Heart right ventricle (tissue), 16 donors: ENCODE data around the gene CARMIL3. TPM values are rescaled to one million over a fixed set of nuclear protein-coding genes. Genes with fewer than 3 reads are reported as not detected.
"Not testable (repeated sequence)": the region's sequence is repeated elsewhere in the genome, so short reads cannot be mapped to it uniquely, and the experiment has no call there.

ENCODE experiments used
- ATAC-seq, 8 donors: fragments of 200-7000 bp; cut with Tn5 transposase; one replicate each; pipeline ENCODE4 v1.9.1; 2020; ENCODE audit warnings: mild to moderate bottlenecking in 8 of 8, moderate library complexity in 8 of 8, moderate number of reproducible peaks in 1 of 8
- DNase-seq, 2 donors: peaks; one replicate each; pipeline ENCODE4 v3.0.0-alpha.2; 2020
- H3K27ac ChIP-seq, 10 donors: fragments of 200-600 bp; sonication (generic) in 2 of 10; one replicate each; pipeline versions ENCODE4 v1.5.0 to v1.8.0; 2020 to 2022; ENCODE audit warnings: mild to moderate bottlenecking in 3 of 10
- H3K27me3 ChIP-seq, 7 donors: fragments of 200-600 bp; one replicate each; pipeline ENCODE4 v1.8.0; 2021 to 2022; ENCODE audit warnings: mild to moderate bottlenecking in 2 of 7
- H3K36me3 ChIP-seq, 9 donors: fragments of 200-600 bp; sonication (generic) in 1 of 9; one replicate each; pipeline versions ENCODE4 v1.5.0 to v1.8.0; 2020 to 2022; ENCODE audit warnings: mild to moderate bottlenecking in 2 of 9
- H3K4me1 ChIP-seq, 9 donors: fragments of 200-600 bp; sonication (generic) in 1 of 9; one replicate each; pipeline versions ENCODE4 v1.5.0 to v1.8.0; 2020 to 2022; ENCODE audit warnings: mild to moderate bottlenecking in 4 of 9
- H3K4me3 ChIP-seq, 10 donors: fragments of 200-600 bp; sonication (generic) in 2 of 10; one replicate each; pipeline versions ENCODE4 v1.5.0 to v1.8.0; 2020 to 2022; ENCODE audit warnings: mild to moderate bottlenecking in 7 of 10, moderate library complexity in 2 of 10
- H3K9me3 ChIP-seq, 11 donors: fragments of 200-600 bp in 10 of 11; sonication (generic) in 2 of 11; one replicate each; pipeline versions ENCODE4 v1.5.0 to v1.8.0; 2013 to 2022; ENCODE audit warnings: mild to moderate bottlenecking in 2 of 11, control low read depth in 1 of 11, moderate library complexity in 1 of 11
- WGBS, 2 donors: extraction: QIAGEN DNeasy Blood & Tissue Kit; methylation state at CpG; one replicate each; pipeline ENCODE4 v1.1.7; 2013; ENCODE audit warnings: inconsistent platforms in 1 of 2; 5-methylcytosine and 5-hydroxymethylcytosine counted together
- intact Hi-C, 10 donors: fragments of 100-400 bp; cut with DNase I; formaldehyde crosslinking; loops; one replicate each; pipeline versions ENCODE4 v1.11.1 to v1.14.2; 2022
- long read RNA-seq, 3 donors: library from polyadenylated mRNA; unstranded; transcript quantifications; one replicate each; pipeline ENCODE4 v2.0.0, GENCODE V29; 2020 to 2021
- polyA plus RNA-seq, 2 donors: library from polyadenylated mRNA; stranded (reverse); fragments of 200-250 nt; gene quantifications; one replicate each; pipeline ENCODE4 v1.2.3, GENCODE V29; 2013
- total RNA-seq, 10 donors: library from RNA; stranded (reverse); fragmentation: NEBNext Ultra II Directional in 3 of 10; extraction: Animal tissue kit (Norgen Biotek cat#: 25700) in 3 of 10; gene quantifications; one replicate each; pipeline versions ENCODE4 v1.2.1 to v1.2.4, GENCODE V29; 2021 to 2023
- TF ChIP-seq, protein P1 (sequence below), 9 donors: fragments of 200-600 bp; sonication (generic) in 2 of 9; IDR thresholded peaks; one replicate each; pipeline versions ENCODE4 v1.5.0 to v1.8.0; 2021 to 2022; ENCODE audit warnings: antibody characterized with exemption in 9 of 9, mild to moderate bottlenecking in 5 of 9, moderate library complexity in 1 of 9
- donor health status: Arrhythmogenic right ventricular cardiomyopathy.
- donor health status: ischemic (EF 13 %, LVEDD 7.1; RV severe dilation, severe dysfunction).
- donor health status: healthy with polysubstance abuse.
- donor health status: DM: no; HTN: yes; CAD: no.
- donor health status: DM: no; HTN: no; CAD: no.
- donor health status: ischemic (EF 25% LVEDD 6.9; RV normal size, moderate dysfunction).
- donor health status: ischemic (EF 25% LVEDD 5.7; RV mildly dilated, moderate dysfunction).
- donor health status: healthy.
- donor health status: DM: yes; HTN: yes; CAD: no.
- donor health status: Ischemic cardiomyopathy.
- donor health status: ischemic (EF 35%, LVEDD 5.7; RV mildly dilated, moderate dysfunction).
- donor health status: nonischemic (EF 11% LVEDD 7.7; RV severe dilation, severe dysfunction).
- donor health status: DM: yes; HTN: yes; CAD: no.
- donor health status: PGD.
- donor health status: ischemic (EF 29% LVEDD 5.4; RV normal size, mild dysfunction).
- donor health status: nonischemic (EF 23%, LVEDD 6.1; RV moderate dilation, normal function).

The CARMIL3 gene
- total RNA-seq (under 1 TPM in 7 of 10 donors, not detected in 3; 0.06 to 0.31 (median 0.08) TPM), polyA plus RNA-seq (under 1 TPM; 0.13 to 0.44 TPM)
- long read RNA-seq, donor 1, result 0 reads
- long read RNA-seq, donor 2, result 0 reads
- long read RNA-seq, donor 3, result 0 reads

- DNase-seq (peak; percentile 33 to 71), ATAC-seq (peak; percentile 84 to 91 (median 90))
- TF ChIP-seq, protein P1, sequence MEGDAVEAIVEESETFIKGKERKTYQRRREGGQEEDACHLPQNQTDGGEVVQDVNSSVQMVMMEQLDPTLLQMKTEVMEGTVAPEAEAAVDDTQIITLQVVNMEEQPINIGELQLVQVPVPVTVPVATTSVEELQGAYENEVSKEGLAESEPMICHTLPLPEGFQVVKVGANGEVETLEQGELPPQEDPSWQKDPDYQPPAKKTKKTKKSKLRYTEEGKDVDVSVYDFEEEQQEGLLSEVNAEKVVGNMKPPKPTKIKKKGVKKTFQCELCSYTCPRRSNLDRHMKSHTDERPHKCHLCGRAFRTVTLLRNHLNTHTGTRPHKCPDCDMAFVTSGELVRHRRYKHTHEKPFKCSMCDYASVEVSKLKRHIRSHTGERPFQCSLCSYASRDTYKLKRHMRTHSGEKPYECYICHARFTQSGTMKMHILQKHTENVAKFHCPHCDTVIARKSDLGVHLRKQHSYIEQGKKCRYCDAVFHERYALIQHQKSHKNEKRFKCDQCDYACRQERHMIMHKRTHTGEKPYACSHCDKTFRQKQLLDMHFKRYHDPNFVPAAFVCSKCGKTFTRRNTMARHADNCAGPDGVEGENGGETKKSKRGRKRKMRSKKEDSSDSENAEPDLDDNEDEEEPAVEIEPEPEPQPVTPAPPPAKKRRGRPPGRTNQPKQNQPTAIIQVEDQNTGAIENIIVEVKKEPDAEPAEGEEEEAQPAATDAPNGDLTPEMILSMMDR (IDR thresholded peaks at IDR 0.05), result no peak
- no peaks in the 10 kb centered on the region for H3K36me3 ChIP-seq
- H3K9me3 ChIP-seq, result no peaks in the 10 kb centered on the region
- intact Hi-C loops, result no loop called here
- H3K4me3 ChIP-seq, result peak within 1 kb of the TSS; percentile 26 to 74 (median 68)
- peaks cover 5 to 18% (median 13%) of the 10 kb centered on the region in 9 donors for H3K4me1 ChIP-seq
- 1% methylated on average over 83 to 91 of the region's 92 CpGs for WGBS, 2 donors
- H3K27ac ChIP-seq, result peak within 1 kb of the TSS in 7 of 10 donors; percentile 56 to 75 (median 63)
- H3K27me3 ChIP-seq, result peaks cover 0 to 20% (median 0%) of the 10 kb centered on the region in 7 donors
Measured at GRCh38 chr14:24051789-24052655, at the start of gene CARMIL3. CARMIL3 (plus strand) TSS chr14:24052009; CDS start chr14:24052154, 145 bp downstream.

- H3K9me3 ChIP-seq, H3K36me3 ChIP-seq, DNase-seq, H3K4me1 ChIP-seq, intact Hi-C loops, H3K27me3 ChIP-seq: not testable (repeated sequence)
- Histone ChIP-seq H3K27ac (peak overlapping the region in 5 of 10 donors; percentile 3 to 67 (median 58)), H3K4me3 (peak overlapping the region in 9 of 10 donors; percentile 30 to 62 (median 53))
- ATAC-seq, result peak; percentile 20 to 80 (median 54)
- WGBS, 2 donors, result 0 to 7% methylated on average over 1 to 6 of the region's 15 CpGs
Measured at GRCh38 chr14:24006471-24006816, 45.4 kb upstream of the CARMIL3 start.

- H3K36me3 ChIP-seq, intact Hi-C loops: not testable (repeated sequence)
- DNase-seq, result peak; percentile 41 to 76
Measured at GRCh38 chr14:24006817-24007652, 44.8 kb upstream of the CARMIL3 start.

GRCh38 chr14:24011051-24011450 lies 40.8 kb upstream of the CARMIL3 start:
- 78 to 80% methylated on average over 2 of the region's 2 CpGs for WGBS, 2 donors
- no peaks in the 10 kb centered on the region for H3K36me3 ChIP-seq
- DNase-seq (no peak), ATAC-seq (no peak)
- H3K9me3 ChIP-seq, result no peaks in the 10 kb centered on the region
- intact Hi-C loops, result loop anchor here in 4 of 10 donors (5.0 kb wide), 4 partner anchors 46 to 301 kb away; partner anchors contain the start of genes LTB4R (in 1 of the 4), LTB4R2 (in 1 of the 4) and PCK2 (in 1 of the 4)
- no peak overlapping the region for H3K4me3 ChIP-seq
- TF ChIP-seq, protein P1 (IDR thresholded peaks at IDR 0.05), result no peak
- no peaks in the 10 kb centered on the region for H3K27me3 ChIP-seq
- peaks cover 0 to 16% (median 0%) of the 10 kb centered on the region in 9 donors for H3K4me1 ChIP-seq
- H3K27ac ChIP-seq, result no peak overlapping the region

More at GRCh38 chr14:24006817-24007652, 44.8 kb upstream of the CARMIL3 start:
- peak overlapping the region; percentile 30 to 62 (median 50) for H3K4me3 ChIP-seq
- H3K4me1 ChIP-seq, H3K9me3 ChIP-seq, H3K27me3 ChIP-seq: not testable (repeated sequence)
- peak; percentile 92 to 97 (median 96) for ATAC-seq
- H3K27ac ChIP-seq, result peak overlapping the region in 5 of 10 donors; percentile 3 to 67 (median 58)
- 6 to 10% methylated on average over 19 to 61 of the region's 62 CpGs for WGBS, 2 donors

DNA sequence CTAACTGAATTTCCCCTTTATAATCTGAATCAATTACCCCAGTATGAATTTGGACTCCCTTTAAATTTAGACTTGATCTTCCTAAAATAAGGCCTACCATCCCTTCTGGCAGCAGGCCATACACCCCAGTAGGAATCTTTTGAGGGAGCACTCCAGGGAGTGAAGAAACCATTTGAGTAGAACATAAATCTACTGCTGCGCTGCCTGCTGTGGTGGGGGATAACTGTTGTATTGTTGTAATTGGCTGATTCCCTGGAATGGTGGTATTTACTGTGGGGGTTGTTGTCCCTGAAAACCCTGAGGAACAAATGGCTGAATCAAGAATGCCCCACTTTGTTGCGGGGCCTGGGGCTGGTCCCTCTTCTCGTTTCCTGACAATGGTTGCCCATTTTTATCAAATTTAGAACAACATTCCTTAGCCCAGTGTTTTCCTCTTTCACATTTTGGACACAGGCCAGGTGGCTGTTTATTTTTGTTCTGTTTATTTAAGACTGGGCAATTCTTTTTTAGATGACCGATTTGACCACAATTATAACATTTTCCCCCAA lies 39.0 kb upstream of the CARMIL3 start:
- intact Hi-C loops, result loop anchor here in 4 of 10 donors (5.0 kb wide), 4 partner anchors 45 to 300 kb away; partner anchors contain the start of genes LTB4R (in 1 of the 4), LTB4R2 (in 1 of the 4) and PCK2 (in 1 of the 4)
- 71 to 76% methylated on average over 4 of the region's 4 CpGs for WGBS, 2 donors

More for the DNA sequence above, 39.0 kb upstream of the CARMIL3 start:
- H3K36me3 ChIP-seq, H3K27me3 ChIP-seq, DNase-seq, H3K9me3 ChIP-seq, H3K27ac ChIP-seq, ATAC-seq, H3K4me3 ChIP-seq: not testable (repeated sequence)
- H3K4me1 ChIP-seq, result peaks cover 0 to 16% (median 0%) of the 10 kb centered on the region in 9 donors
